WTC11 (cell line): ENCODE results near the gene ODAD3.

Source experiments
- ESRRA ChIP-seq: sonication (generic); formaldehyde crosslinking; IDR thresholded peaks from 2 replicates; pipeline ENCODE4 v1.8.1; 2022; ENCODE audit warnings: mild to moderate bottlenecking, missing genetic modification reagents, borderline replicate concordance
- TCF7 ChIP-seq: sonication (generic); formaldehyde crosslinking; IDR thresholded peaks from 2 replicates; pipeline ENCODE4 v1.8.0; 2022; ENCODE audit warnings: mild to moderate bottlenecking, low read depth, missing genetic modification reagents, moderate library complexity
- ZNF671 ChIP-seq: fragments of 250-450 bp; sonication (Bioruptor Pico); IDR thresholded peaks from 2 replicates; pipeline ENCODE4 v1.8.0; 2021; ENCODE audit warnings: mild to moderate bottlenecking
- TF ChIP-seq, protein P1 (sequence below): sonication (generic); formaldehyde crosslinking; IDR thresholded peaks from 2 replicates; pipeline ENCODE4 v1.8.1; 2023; ENCODE audit warnings: mild to moderate bottlenecking, missing genetic modification reagents
- TF ChIP-seq, protein P2 (sequence below): sonication (generic); formaldehyde crosslinking; IDR thresholded peaks from 2 replicates; pipeline ENCODE4 v1.8.0; 2022; ENCODE audit warnings: mild to moderate bottlenecking, missing genetic modification reagents
- TF ChIP-seq, protein P3 (sequence below): fragments of 200-600 bp; IDR thresholded peaks from 2 replicates; pipeline ENCODE4 v1.8.0; 2022; ENCODE audit warnings: antibody characterized with exemption
- TF ChIP-seq, protein P4 (sequence below): sonication (generic); formaldehyde crosslinking; conservative IDR thresholded peaks from 2 replicates; pipeline ENCODE4 v1.8.1; 2022; ENCODE audit warnings: mild to moderate bottlenecking, missing genetic modification reagents
- TF ChIP-seq, protein P5 (sequence below): sonication (generic); formaldehyde crosslinking; IDR thresholded peaks from 2 replicates; pipeline ENCODE4 v1.8.1; 2023; ENCODE audit warnings: mild to moderate bottlenecking, missing genetic modification reagents, moderate library complexity

DNA sequence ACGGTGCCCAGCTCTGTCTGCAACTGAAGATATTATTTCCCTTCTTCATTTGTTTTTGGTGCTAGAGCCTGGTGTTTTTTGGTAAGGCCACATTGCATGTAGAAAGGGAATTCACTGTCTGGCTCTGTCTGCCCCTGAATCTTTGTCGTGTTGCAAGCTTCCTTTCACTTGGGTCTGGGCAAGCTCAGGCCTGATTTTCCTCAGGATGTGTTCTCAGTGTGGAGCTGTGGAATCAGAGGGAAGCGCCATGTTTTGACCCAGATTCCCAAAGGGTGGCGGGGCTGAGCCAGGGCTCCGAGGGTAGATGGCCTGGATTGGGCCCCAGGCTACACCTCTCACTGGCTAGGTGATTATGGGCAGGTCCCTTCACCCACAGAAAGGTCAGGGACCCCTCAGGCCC lies 9.1 kb upstream of the ODAD3 start:
- TF ChIP-seq ESRRA (CRISPR knock-in tag) (no peak), TCF7 (CRISPR knock-in tag) (no peak), ZNF671 (CRISPR knock-in tag) (no peak)
- TF ChIP-seq, protein P1, sequence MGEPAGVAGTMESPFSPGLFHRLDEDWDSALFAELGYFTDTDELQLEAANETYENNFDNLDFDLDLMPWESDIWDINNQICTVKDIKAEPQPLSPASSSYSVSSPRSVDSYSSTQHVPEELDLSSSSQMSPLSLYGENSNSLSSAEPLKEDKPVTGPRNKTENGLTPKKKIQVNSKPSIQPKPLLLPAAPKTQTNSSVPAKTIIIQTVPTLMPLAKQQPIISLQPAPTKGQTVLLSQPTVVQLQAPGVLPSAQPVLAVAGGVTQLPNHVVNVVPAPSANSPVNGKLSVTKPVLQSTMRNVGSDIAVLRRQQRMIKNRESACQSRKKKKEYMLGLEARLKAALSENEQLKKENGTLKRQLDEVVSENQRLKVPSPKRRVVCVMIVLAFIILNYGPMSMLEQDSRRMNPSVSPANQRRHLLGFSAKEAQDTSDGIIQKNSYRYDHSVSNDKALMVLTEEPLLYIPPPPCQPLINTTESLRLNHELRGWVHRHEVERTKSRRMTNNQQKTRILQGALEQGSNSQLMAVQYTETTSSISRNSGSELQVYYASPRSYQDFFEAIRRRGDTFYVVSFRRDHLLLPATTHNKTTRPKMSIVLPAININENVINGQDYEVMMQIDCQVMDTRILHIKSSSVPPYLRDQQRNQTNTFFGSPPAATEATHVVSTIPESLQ (CRISPR knock-in tag) = no peak
- TF ChIP-seq, protein P2, sequence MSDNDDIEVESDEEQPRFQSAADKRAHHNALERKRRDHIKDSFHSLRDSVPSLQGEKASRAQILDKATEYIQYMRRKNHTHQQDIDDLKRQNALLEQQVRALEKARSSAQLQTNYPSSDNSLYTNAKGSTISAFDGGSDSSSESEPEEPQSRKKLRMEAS (CRISPR knock-in tag) = no peak
- TF ChIP-seq, protein P3, sequence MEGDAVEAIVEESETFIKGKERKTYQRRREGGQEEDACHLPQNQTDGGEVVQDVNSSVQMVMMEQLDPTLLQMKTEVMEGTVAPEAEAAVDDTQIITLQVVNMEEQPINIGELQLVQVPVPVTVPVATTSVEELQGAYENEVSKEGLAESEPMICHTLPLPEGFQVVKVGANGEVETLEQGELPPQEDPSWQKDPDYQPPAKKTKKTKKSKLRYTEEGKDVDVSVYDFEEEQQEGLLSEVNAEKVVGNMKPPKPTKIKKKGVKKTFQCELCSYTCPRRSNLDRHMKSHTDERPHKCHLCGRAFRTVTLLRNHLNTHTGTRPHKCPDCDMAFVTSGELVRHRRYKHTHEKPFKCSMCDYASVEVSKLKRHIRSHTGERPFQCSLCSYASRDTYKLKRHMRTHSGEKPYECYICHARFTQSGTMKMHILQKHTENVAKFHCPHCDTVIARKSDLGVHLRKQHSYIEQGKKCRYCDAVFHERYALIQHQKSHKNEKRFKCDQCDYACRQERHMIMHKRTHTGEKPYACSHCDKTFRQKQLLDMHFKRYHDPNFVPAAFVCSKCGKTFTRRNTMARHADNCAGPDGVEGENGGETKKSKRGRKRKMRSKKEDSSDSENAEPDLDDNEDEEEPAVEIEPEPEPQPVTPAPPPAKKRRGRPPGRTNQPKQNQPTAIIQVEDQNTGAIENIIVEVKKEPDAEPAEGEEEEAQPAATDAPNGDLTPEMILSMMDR = no peak
- TF ChIP-seq, protein P4, sequence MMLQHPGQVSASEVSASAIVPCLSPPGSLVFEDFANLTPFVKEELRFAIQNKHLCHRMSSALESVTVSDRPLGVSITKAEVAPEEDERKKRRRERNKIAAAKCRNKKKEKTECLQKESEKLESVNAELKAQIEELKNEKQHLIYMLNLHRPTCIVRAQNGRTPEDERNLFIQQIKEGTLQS (CRISPR knock-in tag) = no peak
- TF ChIP-seq, protein P5, sequence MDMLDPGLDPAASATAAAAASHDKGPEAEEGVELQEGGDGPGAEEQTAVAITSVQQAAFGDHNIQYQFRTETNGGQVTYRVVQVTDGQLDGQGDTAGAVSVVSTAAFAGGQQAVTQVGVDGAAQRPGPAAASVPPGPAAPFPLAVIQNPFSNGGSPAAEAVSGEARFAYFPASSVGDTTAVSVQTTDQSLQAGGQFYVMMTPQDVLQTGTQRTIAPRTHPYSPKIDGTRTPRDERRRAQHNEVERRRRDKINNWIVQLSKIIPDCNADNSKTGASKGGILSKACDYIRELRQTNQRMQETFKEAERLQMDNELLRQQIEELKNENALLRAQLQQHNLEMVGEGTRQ = no peak
